ENCODE measurements around the gene PPP1R14B.
A peak's percentile ranks its signal among the peaks of the same experiment; 100 is the strongest.

Gene PPP1R14B, protein sequence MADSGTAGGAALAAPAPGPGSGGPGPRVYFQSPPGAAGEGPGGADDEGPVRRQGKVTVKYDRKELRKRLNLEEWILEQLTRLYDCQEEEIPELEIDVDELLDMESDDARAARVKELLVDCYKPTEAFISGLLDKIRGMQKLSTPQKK

GRCh38 chr11:64246871-64247728 is at the start of gene PPP1R14B:
Gene PPP1R14B, minus strand, starts transcription at chr11:64246943. Its CDS starts 270 bp downstream, at chr11:64246673.
- peak; percentile 79 to 82 for DNase-seq

- DNase-seq, result no peak
These were observed 49.5 kb upstream of the PPP1R14B start for GRCh38 chr11:64296236-64296635.

DNA sequence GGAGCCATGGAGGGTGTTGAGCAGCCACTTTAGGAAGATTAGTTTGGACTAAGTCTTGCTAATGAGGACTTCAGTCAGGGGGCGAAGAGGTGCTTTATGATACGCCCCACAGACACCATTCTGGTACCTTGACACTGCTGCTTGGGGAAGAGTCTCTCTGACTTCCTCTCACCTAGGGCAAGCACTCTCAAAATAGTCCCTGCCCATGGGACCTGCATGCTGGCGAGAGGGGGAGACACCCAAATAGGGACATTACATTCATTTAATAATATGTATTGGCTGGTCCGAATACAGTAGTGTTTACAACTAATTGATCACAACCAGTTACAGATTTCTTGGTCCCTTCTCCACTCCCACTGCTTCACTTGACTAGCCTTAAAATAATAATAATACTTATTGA is 49.0 kb upstream of the PPP1R14B start:
- no peak for DNase-seq

- DNase-seq, result no peak
These were observed 48.0 kb upstream of the PPP1R14B start for GRCh38 chr11:64294774-64295173.

- no peak for DNase-seq
These were observed 45.9 kb upstream of the PPP1R14B start for GRCh38 chr11:64292460-64293254.

GRCh38 chr11:64291752-64292459 is 45.2 kb upstream of the PPP1R14B start:
- no peak for DNase-seq

DNA sequence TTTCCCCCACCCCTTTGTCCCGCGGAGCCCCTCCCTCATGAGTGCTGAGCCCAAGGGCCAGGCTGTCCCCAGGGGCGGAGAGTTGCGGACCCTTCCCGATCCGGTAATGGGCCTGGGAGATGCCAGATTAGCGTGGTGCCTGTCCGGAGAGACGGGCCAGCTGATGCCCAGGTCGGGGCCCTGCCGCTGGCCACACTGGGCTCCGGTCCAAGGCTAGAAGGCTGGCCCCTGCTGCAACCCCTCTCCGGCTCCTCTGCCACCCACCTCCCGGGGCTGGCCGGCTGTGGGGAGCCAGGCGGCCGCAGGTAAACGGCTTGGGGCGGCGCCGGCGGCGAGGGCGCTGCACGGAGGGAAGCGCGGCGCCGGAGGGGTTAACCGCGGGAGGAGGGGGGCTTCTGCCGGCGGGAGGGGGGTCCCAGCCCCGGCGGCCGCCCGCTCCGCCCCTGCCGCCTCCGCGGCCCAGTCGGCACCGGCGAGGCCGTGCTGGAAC is 44.6 kb upstream of the PPP1R14B start, which contains the start of gene KCNK4:
TSS of gene KCNK4 (plus strand) at position 41 of the 490 bp plus-strand sequence. CDS start 1,717 bp downstream, outside the sequence.
- no peak for DNase-seq

DNA sequence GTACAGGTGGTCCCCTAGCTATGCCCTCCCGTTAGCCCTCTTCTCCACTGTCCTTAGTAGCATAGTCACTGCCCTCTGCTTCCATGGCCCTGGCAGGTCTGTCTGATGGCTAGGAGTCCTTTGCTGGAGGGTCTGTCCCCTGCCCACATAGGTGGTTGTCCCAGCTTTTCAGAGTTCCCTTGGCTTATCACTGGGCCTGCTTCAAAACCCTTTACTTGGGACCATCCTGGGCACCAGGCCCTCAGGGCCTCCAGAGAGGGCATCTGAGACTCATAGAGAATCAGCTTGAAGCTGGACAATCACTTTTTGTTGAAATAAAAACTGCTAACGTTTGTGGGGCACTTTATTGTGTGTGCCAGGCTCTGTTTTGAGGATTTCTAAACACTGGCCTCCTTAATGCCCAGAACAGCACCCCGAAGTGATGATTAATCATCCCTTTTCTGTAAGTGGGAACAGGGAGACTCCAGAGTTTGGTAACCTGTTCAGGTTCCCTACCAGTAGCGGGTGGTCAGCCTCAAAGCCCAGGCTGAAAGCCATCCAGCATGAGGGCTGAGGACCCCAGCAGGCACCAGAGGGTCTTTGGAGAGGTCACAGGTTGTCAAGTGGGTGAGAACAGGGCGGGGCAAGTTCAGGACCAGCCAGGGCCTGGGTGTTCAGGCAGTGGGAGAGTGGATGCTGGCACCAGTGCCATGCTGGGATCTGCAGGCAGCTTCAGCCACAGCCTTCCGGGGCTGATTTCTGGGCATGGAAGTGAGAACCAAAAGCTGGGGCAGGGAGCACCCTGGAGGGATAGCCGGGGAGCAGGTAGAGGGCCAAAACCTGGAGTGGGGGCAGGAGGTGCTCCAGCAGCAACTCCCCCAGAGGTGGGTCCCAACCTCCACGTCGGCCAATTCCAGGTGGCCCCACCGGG is 43.9 kb upstream of the PPP1R14B start:
- no peak for DNase-seq

GRCh38 chr11:64289002-64289564 is 42.3 kb upstream of the PPP1R14B start:
- DNase-seq, result no peak

- DNase-seq, result no peak
These were observed 41.6 kb upstream of the PPP1R14B start for GRCh38 chr11:64288353-64288750.

DNA sequence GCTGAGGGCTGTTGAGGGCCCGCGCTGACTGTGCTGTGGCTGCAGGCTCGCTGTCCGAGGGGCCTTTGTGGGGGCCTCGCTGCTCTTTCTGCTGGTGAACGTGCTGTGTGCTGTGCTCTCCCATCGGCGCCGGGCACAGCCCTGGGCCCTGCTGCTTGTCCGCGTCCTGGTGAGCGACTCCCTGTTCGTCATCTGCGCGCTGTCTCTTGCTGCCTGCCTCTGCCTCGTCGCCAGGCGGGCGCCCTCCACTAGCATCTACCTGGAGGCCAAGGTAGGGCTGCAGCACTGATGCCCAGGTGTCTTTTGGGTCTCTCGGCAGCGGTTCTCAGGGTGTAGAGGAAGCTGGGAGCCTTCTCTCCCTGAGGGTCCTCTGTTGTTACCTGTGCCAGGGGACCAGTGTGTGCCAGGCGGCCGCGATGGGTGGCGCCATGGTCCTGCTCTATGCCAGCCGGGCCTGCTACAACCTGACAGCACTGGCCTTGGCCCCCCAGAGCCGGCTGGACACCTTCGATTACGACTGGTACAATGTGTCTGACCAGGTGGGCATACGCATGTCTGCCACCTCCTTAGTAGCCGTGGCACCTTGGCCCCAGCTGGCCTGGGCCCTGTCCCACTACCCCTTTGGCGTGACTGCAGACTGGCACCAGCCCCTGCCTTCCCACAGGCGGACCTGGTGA is 41.1 kb upstream of the PPP1R14B start:
- no peak for DNase-seq

DNA sequence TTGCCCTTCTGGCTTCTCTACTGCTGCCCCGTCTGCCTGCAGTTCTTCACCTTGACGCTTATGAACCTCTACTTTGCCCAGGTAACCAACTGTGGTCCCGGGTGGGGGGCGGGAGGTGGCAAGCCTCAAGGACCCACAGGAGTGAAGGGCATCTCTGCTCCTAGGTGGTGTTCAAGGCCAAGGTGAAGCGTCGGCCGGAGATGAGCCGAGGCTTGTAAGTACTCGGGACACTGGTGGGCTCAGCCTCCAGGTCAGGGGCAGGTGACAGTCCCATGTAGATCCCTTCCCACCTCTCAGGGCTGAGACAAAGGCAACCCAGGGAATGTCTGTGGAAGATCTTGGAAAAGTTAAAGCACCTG is 40.0 kb upstream of the PPP1R14B start:
- DNase-seq, result no peak

- DNase-seq, result peak; percentile 28 to 32
These were observed 39.4 kb upstream of the PPP1R14B start for GRCh38 chr11:64285885-64286800.

DNA sequence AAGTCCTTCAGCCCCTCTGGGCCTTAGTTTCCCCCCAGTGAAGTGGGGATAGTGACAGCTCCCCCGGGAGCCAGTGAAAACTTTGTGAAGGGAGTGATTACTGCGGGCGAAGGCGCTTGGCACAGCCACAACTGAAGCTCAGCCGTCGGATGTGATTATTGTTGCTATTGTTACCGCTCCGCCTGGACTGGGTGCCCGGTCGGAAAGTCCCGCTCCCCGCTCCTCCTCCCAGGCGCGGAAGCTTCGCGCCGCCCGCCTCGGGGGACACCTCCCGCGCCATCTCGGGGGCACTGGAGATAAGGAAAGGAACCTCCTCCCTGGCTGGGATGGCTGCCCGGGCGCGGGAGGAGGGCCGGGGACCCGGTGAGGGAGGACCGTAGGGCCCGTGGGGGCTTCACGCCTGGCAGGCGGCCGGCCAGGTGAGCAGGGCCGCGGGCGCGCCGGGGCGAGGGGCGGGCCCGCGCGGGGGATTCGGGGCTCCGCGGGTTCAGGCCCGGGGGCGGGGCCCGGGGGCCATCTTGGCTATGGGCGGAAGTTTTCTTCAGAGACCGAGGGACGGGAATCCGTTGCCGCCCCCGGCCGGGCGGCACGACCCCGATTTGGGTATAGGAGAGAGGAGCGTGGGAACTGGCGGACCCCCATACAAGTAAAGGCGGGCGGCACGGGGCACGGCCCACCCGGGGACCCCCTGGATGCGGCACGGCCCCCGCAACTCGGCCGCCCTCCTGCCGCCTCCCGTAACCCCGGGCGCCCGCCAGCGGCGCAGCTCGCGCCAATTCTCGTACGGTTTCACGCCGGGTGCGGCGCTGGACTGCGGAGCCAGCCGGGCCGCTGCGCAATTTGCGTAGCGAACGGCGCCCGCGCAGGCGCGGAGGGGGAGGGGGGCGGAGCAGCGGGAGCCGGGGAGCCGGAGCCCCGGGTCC is 38.5 kb upstream of the PPP1R14B start, which contains the start of gene GPR137:
TSS of gene GPR137 (plus strand) at position 887 of the 923 bp plus-strand sequence. CDS start 677 bp downstream, outside the sequence.
- DNase-seq, result peak; percentile 58 to 66

- DNase-seq, result peak; percentile 87 to 90
These were observed 37.6 kb upstream of the PPP1R14B start, which contains the start of gene BAD for GRCh38 chr11:64284048-64284961. Gene BAD, minus strand, starts transcription at chr11:64284665. Its CDS starts 297 bp downstream, at chr11:64284368.

DNA sequence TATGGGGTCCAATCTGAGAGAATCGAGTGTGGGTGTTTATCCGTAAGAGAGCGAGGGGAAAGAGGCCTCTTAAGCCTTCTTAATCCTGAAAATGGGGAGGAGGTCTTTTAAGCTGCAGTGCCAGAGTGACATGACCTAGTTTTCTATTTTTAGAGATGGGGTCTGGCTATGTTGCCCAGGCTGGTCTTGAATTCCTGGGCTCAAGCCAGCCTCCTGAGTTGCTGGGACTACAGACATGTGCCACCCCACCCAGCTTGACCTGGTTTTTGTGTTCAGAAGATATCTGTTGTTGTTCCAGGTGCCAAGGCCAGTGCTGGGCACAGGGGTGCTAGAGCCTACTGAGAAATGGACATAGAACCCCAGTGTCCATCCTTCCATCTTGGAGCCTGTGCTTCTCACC is 36.3 kb upstream of the PPP1R14B start:
- DNase-seq, result no peak
